Stimulated activated naive CD8-positive, alpha-beta T cell treated with anti-CD3 and anti-CD28 coated beads, Interleukin-15, amount 100 ng/mL, for 72 hours (primary cell): ENCODE results near the gene ENPP3.

Experiments used
- ATAC-seq: fragments of 150-1000 bp; cut with Tn5 transposase; 2 replicates; pipeline ENCODE4 v1.10.0; 2021; ENCODE audit warnings: mild to moderate bottlenecking, moderate library complexity
- DNase-seq, 2 donors: peaks; one replicate each; pipeline ENCODE4 v3.0.0; 2021 to 2022
- H3K27ac Mint-ChIP-seq, 2 donors: one replicate each; pipeline ENCODE4 v1.8.0; 2022; ENCODE audit warnings: mild to moderate bottlenecking in 2 of 2, mixed read lengths in 2 of 2, moderate library complexity in 2 of 2
- H3K27me3 Mint-ChIP-seq: one replicate; pipeline ENCODE4 v1.8.0; 2022; ENCODE audit warnings: mixed read lengths
- H3K4me1 Mint-ChIP-seq: one replicate; pipeline ENCODE4 v1.8.0; 2022; ENCODE audit warnings: mild to moderate bottlenecking, mixed read lengths
- H3K4me3 Mint-ChIP-seq, 2 donors: one replicate each; pipeline ENCODE4 v1.8.0; 2022; ENCODE audit warnings: mild to moderate bottlenecking in 2 of 2, mixed read lengths in 2 of 2, moderate library complexity in 1 of 2
- H3K9me3 Mint-ChIP-seq, 2 donors: one replicate each; pipeline ENCODE4 v1.8.0; 2022; ENCODE audit warnings: mixed read lengths in 2 of 2

ENPP3 gene

DNA sequence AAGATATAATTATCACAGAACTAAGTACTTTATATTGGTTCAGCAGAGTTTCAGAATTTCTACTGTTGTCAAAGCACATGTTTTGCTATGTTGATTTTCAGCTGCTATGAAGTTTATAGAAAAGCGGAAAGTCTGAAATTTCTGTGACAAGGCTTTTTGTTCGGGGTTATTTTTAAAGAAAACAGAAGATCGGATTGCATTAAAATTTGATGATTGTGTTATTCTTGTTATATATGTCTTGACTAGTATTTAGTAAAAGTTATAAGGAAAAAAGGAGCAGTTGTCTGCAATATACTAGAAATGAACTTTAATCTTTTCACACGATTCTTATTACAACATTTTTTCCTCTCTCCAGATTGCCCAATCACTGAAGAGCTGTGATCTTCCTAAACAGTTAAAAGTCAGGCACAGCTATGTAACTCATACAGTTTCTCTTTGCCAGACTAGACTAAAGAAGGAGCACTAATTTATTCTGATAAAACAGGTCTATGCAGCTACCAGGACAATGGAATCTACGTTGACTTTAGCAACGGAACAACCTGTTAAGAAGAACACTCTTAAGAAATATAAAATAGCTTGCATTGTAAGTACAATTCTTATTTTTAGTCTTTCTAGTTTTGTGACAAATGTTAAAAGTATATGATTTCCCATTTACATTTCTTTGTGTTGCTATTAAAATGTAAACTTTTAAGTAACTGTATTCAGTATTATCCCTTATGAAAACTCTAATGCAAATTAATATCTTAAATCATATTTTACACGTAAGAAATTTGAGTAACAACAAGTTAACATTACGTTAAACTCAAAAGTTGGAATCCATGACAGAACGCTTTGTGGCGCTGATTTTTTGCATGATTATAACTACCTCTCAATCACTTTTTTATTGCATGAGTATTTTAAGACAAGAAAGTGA, at the start of gene ENPP3:
TSS of gene ENPP3 (plus strand) at position 423 of the 913 bp plus-strand sequence. CDS start at position 506, 83 bp downstream.
- ATAC-seq (no peak), DNase-seq (no peak)
- no peaks in the 10 kb centered on the region for H3K27me3 Mint-ChIP-seq
- no peak within 1 kb of the TSS for H3K4me3 Mint-ChIP-seq
- H3K9me3 Mint-ChIP-seq = no peaks in the 10 kb centered on the region
- no peak within 1 kb of the TSS for H3K27ac Mint-ChIP-seq
- no peaks in the 10 kb centered on the region for H3K4me1 Mint-ChIP-seq

DNA sequence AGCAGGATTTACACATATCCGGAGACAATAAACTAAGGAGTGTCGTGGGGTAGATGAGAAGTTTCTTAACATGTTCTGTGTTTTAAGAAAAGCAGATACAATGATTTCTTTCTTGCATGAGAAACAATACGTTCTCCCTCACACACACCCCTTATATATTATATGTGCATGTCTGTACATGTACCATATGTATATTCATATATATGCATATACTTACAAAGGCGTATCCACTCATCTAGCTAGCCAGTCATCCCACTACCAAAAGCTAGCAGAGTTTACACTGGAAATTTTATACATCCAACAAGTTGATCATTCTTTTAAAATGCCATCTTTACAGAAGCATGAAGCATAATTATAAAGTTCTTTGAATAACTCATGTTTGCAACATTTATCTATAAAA, 49.2 kb upstream of the ENPP3 start:
- ATAC-seq = no peak

DNA sequence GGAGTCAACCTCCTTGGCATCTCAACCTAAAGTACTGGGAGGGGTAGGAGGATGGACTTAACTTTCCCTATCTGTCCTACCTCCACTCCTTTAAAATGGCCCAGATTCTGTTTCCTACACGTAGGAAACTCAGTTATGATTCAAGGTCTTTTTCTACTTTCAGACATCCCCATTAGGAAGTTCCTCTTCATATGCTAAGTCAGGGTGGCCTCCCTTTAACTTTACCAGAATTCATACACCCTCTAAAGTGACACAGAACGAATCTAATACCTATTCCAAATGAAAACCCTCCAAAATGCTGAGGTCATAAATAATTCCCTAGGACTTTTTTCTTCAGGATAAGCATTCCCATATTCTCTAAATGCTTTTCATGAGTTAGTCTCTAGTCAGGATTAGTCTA, 48.5 kb upstream of the ENPP3 start:
- H3K27ac Mint-ChIP-seq = no peak overlapping the region
- no peaks in the 10 kb centered on the region for H3K4me1 Mint-ChIP-seq
- no peaks in the 10 kb centered on the region for H3K27me3 Mint-ChIP-seq
- H3K4me3 Mint-ChIP-seq = no peak overlapping the region
- no peak for ATAC-seq
- DNase-seq = no peak
- H3K9me3 Mint-ChIP-seq = no peaks in the 10 kb centered on the region

More for the DNA sequence above, 49.2 kb upstream of the ENPP3 start:
- DNase-seq = no peak
- no peaks in the 10 kb centered on the region for H3K27me3 Mint-ChIP-seq
- H3K27ac Mint-ChIP-seq = no peak overlapping the region
- H3K9me3 Mint-ChIP-seq = no peaks in the 10 kb centered on the region
- H3K4me1 Mint-ChIP-seq = no peaks in the 10 kb centered on the region
- H3K4me3 Mint-ChIP-seq = no peak overlapping the region

DNA sequence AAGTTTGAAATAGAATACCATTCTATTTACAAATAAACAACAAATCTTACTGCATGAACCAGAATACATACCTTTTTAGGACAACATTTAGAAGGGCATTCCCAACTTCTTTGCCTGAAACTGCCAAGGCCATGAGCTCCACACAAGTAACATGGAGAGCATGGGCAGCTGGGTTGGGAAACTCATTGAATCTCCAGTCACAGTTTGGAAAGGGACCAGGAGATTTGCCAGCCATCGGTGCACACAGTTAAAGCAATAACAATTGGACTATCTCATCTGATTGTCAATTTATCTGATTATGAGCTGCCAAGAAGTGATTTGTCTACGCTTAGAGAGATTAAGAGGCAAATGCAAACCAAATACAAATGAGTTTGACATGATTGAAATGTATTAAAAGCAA, 44.2 kb upstream of the ENPP3 start:
- no peaks in the 10 kb centered on the region for H3K27me3 Mint-ChIP-seq
- no peak overlapping the region for H3K4me3 Mint-ChIP-seq
- H3K27ac Mint-ChIP-seq = no peak overlapping the region
- H3K9me3 Mint-ChIP-seq = no peaks in the 10 kb centered on the region
- H3K4me1 Mint-ChIP-seq = no peaks in the 10 kb centered on the region
- ATAC-seq (no peak), DNase-seq (no peak)

DNA sequence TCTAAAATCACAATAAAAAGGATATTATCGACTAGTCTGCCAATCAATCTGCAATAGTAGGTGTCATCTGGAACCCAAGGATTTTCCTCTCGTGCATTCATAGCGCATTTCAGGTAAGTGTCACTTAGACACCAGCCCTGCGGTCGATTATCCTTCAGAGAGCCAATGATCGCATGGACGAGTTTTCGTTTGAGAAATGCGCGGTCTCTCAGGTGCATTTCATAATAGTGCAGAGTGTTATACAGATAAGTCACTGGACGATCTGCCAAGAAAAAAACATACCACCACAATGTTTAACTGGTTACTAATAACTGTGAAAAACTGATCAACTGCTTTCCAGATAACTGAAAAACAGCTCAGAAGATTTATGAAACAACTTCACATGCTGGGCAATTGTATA, 43.0 kb upstream of the ENPP3 start:
- no peak for ATAC-seq
- Mint-ChIP-seq H3K4me3 (no peak overlapping the region), H3K27me3 (no peaks in the 10 kb centered on the region), H3K27ac (no peak overlapping the region), H3K4me1 (no peaks in the 10 kb centered on the region), H3K9me3 (no peaks in the 10 kb centered on the region)
- DNase-seq = no peak

DNA sequence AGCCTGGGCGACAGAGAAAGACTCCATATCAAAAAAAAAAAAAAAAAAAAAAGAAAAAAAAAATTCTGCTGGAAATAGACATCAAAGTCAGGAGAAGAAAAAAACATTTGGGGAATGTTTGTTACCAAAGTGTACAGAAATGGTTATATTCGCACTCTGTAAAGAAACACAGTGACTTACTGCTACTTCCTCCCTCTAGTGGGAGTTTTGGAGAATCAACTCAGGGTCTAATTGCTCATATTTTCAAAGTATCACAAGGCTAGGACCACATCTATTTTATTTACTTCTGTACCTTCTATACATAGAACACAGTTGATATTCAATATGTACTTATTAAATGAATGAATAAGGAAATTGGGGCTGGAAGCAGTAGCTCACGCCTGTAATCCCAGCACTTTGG, 39.7 kb upstream of the ENPP3 start:
- H3K4me1 Mint-ChIP-seq = no peaks in the 10 kb centered on the region
- no peak for ATAC-seq
- DNase-seq = no peak

DNA sequence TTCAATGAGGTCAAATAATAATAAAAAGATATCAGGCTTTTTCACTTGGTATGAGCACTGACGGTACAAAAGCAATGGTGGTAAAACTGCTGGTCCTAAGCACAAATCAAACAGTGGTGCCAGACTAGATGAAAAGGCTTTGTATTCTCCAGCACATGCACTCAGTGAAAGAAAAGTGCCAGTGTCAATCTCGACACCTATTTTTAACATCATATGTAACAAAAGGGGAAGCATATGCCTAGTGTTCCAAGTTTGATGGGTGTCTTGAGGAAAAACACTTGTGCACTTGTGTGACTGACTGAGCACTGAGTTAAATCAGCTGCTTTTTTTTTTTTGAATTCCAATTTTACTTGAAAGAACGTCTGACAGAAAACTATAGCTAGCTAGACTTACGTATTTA, 36.4 kb upstream of the ENPP3 start:
- H3K4me1 Mint-ChIP-seq = no peaks in the 10 kb centered on the region
- ATAC-seq (no peak), DNase-seq (no peak)
- no peaks in the 10 kb centered on the region for H3K9me3 Mint-ChIP-seq
- H3K27ac Mint-ChIP-seq = no peak overlapping the region
- H3K4me3 Mint-ChIP-seq = no peak overlapping the region
- no peaks in the 10 kb centered on the region for H3K27me3 Mint-ChIP-seq

More for the DNA sequence above, 39.7 kb upstream of the ENPP3 start:
- Mint-ChIP-seq H3K27me3 (no peaks in the 10 kb centered on the region), H3K4me3 (no peak overlapping the region), H3K27ac (no peak overlapping the region), H3K9me3 (no peaks in the 10 kb centered on the region)

DNA sequence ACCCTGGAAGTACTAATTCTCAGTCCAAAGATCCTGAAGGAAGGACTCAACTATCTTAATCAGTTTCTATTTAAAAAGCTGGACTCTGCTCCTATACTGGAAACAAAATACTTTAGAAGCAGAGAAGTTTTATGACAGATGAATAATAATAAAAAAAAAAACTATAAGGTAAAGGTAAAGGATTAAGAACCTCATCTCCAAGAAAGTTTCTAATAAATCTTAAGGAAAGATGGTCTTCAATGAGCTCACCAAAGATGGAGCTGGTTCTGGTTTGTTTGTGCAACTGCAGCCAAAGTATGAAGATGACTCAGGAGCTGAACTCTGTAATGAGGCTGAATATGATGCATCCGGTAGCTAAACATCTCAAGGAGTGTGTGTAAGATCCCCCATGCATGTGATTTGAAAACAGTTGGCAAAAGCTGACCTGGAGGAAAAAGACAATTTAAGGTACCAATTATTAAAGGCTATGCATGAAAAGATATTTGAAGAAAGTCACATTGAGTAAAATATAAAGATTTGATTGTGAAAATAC, 34.3 kb upstream of the ENPP3 start:
- ATAC-seq (no peak), DNase-seq (no peak)
- no peak overlapping the region for H3K4me3 Mint-ChIP-seq
- no peaks in the 10 kb centered on the region for H3K9me3 Mint-ChIP-seq
- no peaks in the 10 kb centered on the region for H3K4me1 Mint-ChIP-seq
- no peaks in the 10 kb centered on the region for H3K27me3 Mint-ChIP-seq
- H3K27ac Mint-ChIP-seq = no peak overlapping the region

DNA sequence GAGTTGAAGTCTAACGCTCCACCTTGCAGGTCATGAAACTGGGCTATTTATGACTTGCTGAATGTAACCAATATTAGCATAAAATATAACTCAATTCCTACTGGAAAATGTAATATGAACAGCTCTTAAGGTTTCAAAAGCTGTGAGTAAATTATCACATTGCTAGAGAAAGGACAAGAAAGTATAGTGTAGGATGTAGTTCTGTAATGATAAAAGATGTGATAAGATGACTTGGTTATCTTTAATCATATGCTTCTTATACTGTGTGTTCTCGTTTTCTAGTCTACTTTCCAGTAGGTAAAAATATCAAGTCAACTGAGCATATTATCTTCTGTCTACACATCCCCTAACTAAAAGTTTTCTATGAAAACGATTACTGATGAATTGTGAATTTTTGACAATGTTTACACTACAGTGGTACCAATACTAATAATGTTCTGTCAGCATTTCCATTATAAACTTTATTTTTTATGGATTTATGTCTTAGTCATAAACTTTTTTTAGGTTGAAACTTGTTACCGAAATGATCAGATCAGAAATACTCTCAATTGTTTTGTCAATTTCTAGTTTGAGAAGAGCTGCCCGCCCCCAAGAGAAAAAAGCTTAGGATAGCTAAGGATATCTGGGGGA, 23.7 kb upstream of the ENPP3 start:
- Mint-ChIP-seq H3K4me3 (no peak overlapping the region), H3K4me1 (peaks cover 7% of the 10 kb centered on the region), H3K27me3 (no peaks in the 10 kb centered on the region), H3K9me3 (no peaks in the 10 kb centered on the region), H3K27ac (no peak overlapping the region)
- DNase-seq = no peak
- no peak for ATAC-seq

DNA sequence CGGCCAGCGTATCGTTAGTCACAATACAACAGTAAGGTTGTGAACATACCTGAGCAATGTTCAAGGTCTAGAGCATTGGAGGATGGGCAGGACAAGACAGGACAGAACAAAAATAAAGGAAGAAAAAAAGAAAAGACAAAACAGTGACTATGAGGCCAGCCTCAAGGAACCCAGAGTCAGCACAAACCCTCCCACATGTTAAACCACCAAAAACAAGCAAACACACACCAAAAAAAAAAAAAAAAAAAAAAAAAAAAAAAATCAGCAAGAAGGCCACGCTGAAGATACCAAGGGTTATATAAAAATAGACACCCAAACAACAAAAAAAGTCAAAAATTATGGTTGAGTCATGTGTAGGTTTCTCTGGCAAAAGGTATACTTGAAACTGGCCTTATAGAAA, 21.8 kb upstream of the ENPP3 start:
- Mint-ChIP-seq H3K27me3 (no peaks in the 10 kb centered on the region), H3K4me3 (no peak overlapping the region), H3K4me1 (no peaks in the 10 kb centered on the region), H3K27ac (no peak overlapping the region), H3K9me3 (no peaks in the 10 kb centered on the region)
- ATAC-seq (no peak), DNase-seq (no peak)

DNA sequence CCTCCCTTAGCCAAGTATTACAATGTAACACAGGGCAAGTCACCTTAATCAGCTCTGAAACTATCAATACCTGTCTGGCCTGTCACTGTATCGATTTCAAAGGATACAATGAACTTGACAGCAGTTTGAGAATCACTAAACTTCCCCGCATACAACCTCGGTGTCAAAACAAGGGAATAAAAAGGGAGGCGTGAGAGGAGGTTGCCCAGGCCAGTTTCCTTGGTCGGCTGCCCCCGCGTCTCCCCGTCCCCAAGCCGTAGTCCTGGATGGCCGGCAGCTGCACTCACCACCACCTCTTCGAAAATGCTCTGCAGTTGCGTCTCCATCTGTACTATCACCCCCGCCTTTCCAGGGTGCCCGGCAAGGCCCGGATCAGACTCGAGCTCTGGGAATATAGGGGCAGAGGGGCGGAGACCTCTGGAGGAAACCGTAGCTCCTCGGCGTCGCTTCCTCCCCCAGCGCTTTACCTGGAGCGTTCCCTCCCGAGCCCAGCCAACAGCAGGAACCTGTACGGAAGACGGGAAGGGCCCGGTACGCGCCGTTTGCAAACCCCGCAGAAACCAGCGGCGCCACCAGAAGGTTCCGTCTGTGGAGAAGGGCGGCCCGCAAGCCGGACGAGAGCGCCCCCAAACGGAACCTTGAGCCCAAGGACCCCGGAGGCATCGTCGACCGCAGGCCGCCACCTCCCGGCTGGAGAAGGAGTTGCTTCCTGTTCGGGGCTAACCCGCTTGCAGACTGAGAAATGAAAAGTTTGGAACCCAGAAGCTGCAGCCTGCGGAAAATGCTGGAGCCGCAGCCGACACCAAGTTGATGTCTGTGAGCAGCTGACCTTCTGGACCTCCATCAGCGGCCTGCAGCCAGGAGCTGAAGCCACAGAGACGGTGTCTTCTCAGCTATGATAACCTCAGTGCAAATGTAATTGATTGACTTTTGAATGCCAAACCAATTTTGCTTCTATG, 9.1 kb upstream of the ENPP3 start, which contains the start of gene MED23:
TSS of gene MED23 (minus strand) at position 519 of the 959 bp plus-strand sequence. CDS start at position 326, 193 bp downstream.
- peak; percentile 94 for ATAC-seq

DNA sequence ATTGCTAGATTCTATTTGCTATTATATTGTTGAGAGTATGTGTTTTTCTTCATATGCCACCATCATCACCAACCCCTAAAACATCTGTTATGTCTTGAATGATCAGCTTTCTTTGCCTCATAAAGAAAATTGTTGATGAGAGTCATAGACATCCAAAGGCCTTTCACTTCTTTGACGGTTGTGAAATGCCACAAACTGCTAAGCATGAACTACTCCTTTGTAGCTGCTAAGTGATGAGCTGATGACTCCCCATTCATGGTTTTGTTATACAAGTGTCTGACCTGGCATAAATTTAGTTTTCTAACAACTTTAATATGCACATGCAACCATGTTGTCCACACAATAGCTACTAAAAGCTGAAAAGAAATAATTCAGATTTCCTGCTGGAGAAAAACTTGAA, 8.4 kb upstream of the ENPP3 start:
- DNase-seq (no peak), ATAC-seq (no peak)
- Mint-ChIP-seq H3K27ac (no peak overlapping the region), H3K27me3 (no peaks in the 10 kb centered on the region), H3K4me3 (peak overlapping the region; percentile 97 to 100), H3K4me1 (peaks cover 17% of the 10 kb centered on the region), H3K9me3 (no peaks in the 10 kb centered on the region)

More for the DNA sequence above, 9.1 kb upstream of the ENPP3 start, which contains the start of gene MED23:
- Mint-ChIP-seq H3K27ac (peak within 1 kb of the TSS; percentile 98), H3K9me3 (no peaks in the 10 kb centered on the region), H3K4me1 (peaks cover 17% of the 10 kb centered on the region), H3K4me3 (peak within 1 kb of the TSS; percentile 97 to 100), H3K27me3 (no peaks in the 10 kb centered on the region)
- DNase-seq = peak; percentile 96 to 97

DNA sequence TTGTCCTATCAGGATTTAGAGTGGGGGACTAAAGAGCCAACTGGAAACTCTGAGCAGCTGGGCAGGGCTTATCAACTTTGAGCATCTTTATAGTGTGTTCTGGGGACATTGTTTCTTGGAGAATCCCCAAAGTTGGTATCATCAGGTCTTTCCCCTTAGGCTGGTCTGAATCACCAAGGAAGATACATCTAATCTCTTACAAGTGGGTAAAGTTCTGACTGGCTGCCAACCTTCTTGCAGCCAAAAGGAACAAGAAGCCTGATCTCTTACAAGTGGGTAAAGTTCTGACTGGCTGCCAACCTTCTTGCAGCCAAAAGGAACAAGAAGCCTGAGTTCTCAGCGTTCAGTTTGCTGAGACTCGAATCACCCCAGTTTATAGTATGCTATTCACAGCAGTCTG, 7.5 kb upstream of the ENPP3 start:
- ATAC-seq (peak; percentile 44), DNase-seq (peak in 1 of 2 donors; percentile 22)
- H3K4me3 Mint-ChIP-seq = peak overlapping the region in 1 of 2 donors; percentile 97
- no peaks in the 10 kb centered on the region for H3K9me3 Mint-ChIP-seq
- H3K4me1 Mint-ChIP-seq = peaks cover 17% of the 10 kb centered on the region
- peak overlapping the region in 1 of 2 donors; percentile 63 for H3K27ac Mint-ChIP-seq
- no peaks in the 10 kb centered on the region for H3K27me3 Mint-ChIP-seq

DNA sequence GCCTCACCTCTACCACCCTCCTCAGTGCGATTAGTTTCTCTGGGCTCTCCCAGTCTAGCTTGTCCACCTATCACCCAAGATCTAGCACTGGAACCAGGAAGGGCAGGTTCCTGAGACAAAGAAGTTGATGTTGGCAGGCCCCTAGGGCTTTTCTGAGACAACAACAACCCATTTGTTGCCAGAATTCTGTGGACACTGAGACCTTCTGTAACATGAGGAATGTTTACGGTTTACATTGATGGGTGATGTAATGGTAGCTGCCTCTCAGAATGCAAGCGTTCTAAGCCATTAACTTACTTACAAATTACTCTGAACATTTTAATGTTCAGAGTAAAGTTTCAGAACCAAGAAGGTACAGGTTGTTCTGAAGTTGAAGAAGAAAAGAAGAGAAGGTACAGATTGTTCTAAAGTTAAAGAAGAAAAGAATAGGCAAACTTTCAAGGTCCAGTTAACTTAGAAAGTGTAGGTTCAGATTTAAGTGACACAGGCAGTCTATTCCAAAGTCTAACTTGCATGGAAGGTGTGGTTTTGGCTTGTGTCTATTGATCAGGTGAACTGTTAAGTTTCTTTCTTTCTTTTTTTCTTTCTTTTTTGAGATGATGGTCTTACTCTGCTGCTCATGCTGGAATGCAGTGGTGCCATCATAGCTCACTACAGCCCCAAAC, 5.3 kb upstream of the ENPP3 start:
- H3K4me3 Mint-ChIP-seq = no peak overlapping the region

More for the DNA sequence above, 5.3 kb upstream of the ENPP3 start:
- H3K27me3 Mint-ChIP-seq = no peaks in the 10 kb centered on the region
- peaks cover 17% of the 10 kb centered on the region for H3K4me1 Mint-ChIP-seq
- ATAC-seq (no peak), DNase-seq (no peak)
- H3K27ac Mint-ChIP-seq = peak overlapping the region in 1 of 2 donors; percentile 3
- H3K9me3 Mint-ChIP-seq = no peaks in the 10 kb centered on the region
